MV-4-11 (cell line): ENCODE data around the gene FBXO46.

Source experiments
- DNase-seq: peaks from one replicate; lab custom pipeline; 2025; lab: John Stamatoyannopoulos, UW

The FBXO46 gene

GRCh38 chr19:45730368-45731288 is at the start of gene FBXO46:
TSS of gene FBXO46 (minus strand) at chr19:45730896. CDS start at chr19:45713495, 17,401 bp downstream.
- peak; percentile 99 for DNase-seq

DNA sequence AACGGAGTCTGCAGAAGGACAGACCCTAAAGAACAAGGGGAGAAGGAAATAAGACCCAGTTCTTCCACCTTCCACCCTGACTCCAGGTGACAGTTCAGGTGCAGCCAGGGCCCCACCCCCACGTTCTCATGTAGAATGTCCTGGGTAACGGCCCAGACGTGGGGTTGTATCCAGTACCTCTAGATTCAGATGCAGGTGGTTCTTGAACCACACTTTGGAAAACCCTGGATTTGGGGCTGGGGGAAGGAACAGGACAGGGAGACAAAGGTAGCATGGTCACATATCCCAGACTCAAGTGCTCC is 49.4 kb upstream of the FBXO46 start:
- DNase-seq = no peak

DNA sequence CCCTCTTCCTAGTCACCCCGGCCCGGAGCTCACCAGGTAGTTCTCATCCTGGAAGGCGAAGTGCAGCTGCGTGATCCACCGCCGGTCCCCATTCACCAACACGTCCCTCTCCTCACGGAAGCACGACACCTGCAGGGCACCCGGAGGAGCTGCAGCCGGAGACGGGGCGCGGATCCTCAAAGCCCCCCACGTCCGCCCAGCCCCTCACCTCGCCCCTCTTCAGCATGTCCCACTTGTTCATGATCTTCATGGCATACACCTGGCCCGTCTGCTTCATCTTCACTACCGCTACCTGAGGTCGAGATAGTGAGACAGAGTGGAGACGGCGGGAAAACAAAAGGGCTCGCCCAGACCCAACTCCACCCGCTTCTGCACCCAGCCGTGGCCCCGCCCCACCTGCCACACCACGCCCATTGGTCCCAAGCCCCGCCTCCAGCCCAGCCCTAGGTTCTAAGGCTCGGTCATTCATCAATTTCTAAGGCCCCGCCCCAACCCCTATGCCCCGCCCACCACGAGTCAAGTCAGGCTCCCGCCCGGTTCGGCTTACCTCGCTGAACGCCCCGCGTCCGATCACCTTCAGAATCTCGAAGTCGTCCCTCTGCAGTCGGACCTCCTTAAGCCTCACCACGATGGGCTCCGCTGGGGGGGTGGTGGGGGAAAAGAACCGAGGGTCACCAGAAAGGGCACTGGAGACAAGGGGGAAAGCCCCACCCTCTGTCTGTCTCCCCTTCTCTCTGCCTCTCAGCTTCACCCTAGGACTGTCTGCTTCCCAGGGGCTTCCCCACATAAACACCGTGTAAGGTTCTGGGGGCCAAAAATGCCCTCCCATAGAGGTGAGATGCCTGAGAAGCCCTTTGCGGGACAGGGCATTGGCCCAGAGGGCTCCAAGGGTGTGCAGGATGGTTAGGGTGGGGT is 48.8 kb upstream of the FBXO46 start:
- DNase-seq = peak; percentile 81

DNA sequence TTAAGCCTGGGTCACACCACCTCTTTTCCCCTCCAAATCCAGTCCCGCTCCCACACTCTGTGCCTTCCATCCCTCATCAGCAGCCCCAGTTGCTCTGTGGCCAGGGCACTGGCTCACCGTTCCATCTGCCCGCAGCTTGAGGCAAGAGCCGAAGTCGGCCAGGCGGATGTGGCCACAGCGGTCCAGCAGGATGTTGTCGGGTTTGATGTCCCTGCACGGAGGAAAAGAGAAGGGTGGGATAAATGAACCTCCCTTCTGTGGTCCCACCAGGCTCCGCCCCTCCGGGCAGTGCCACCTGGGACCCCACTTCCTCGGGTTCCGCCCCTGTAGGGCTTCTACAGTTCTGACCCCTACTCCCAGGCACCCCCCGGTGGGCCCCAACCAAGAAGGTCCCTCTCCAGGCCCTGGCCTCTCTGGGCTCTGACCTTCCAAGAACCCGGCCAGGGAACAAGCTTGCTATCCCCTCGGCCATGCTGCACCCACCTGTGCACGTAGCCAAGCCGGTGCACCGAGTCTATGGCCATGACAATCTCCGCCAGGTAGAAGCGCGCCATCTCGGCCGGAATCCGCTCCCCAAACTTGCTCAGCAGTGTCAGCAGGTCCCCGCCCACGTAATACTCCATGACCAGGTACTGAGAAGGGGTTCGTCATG is 47.4 kb upstream of the FBXO46 start:
- no peak for DNase-seq

- DNase-seq = no peak
Observed at GRCh38 chr19:45777395-45777961, 46.8 kb upstream of the FBXO46 start.

GRCh38 chr19:45774765-45775164 is 44.1 kb upstream of the FBXO46 start:
- DNase-seq = no peak

- DNase-seq = no peak
Observed at GRCh38 chr19:45773384-45773783, 42.7 kb upstream of the FBXO46 start.

DNA sequence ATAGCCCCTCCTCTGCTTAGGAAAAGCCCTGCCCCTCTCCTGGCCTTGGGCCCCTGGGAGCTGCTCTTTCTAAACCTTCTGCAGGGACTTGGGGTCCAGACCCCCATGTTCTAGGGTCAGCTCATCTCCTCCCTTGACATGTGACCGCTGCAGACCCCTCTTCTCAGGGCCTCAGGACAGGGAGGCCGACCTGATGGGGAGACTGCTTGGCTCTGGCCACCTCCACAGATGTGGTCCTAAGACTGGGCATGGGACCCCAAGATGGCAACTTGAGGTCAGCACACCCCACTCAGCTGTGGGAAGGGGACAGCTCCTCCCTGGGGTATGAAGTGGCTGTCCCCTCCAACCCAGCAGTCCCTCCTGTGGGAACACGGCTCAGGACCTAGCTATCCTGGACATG is 42.2 kb upstream of the FBXO46 start:
- no peak for DNase-seq

- DNase-seq = peak; percentile 26
Observed at GRCh38 chr19:45772130-45772840, 41.6 kb upstream of the FBXO46 start.

- DNase-seq = no peak
Observed at GRCh38 chr19:45771311-45771933, 40.7 kb upstream of the FBXO46 start.

- DNase-seq = peak; percentile 98
Observed at GRCh38 chr19:45770192-45771101, 39.8 kb upstream of the FBXO46 start.

DNA sequence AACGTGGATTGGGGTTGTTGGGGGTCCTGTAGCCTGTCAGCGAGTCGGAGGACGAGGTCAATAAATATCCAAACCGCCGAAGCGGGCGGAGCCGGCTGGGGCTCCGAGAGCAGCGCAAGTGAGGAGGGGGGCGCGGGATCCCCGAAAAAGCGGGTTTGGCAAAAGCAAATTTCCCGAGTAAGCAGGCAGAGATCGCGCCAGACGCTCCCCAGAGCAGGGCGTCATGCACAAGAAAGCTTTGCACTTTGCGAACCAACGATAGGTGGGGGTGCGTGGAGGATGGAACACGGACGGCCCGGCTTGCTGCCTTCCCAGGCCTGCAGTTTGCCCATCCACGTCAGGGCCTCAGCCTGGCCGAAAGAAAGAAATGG is 39.1 kb upstream of the FBXO46 start:
- DNase-seq = peak; percentile 58

DNA sequence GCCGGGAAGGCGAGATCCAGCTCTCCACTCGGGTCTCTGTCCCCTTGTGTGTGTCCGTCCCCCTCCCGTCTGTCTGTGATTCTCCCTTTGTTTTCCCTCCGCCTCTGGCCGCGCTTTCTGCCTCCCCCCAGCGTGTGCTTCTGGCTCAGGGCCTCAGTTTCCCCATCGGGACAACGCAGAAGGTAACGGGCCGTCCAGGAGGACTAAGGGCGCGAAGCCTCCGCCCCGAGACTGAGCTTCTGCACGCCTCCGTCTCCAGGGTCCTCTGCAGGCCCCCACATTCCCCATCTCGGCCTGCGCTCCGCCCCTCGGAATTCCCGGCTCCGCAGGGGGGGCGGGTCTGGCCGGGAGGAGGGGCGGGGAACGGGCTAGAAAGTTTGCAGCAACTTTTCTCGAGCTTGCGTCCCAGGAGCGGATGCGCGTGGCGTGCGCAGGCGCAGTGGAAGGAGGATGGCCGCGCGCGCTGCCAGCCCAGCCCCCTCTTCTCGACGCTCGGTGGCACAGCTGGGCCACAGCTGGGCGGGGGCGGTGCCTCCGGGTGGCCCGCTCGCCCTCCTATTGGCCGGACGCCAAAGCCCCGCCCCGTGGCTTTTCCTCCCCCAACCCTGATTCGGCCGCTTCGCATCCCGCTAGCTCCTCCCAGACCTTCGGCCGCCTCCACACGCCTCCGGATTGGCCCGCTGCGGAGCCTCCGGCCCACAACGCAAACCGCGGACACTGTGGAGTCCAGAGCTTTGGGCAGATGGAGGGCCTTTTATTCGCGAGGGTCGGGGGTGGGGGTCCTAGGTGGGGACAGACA is 38.5 kb upstream of the FBXO46 start, which contains the start of gene SIX5:
Gene SIX5, minus strand, starts transcription at position 269 of the 799 bp plus-strand sequence. CDS start 408 bp downstream, outside the sequence.
- peak; percentile 98 for DNase-seq

GRCh38 chr19:45768655-45768983 is 37.9 kb upstream of the FBXO46 start:
- DNase-seq = peak; percentile 27

DNA sequence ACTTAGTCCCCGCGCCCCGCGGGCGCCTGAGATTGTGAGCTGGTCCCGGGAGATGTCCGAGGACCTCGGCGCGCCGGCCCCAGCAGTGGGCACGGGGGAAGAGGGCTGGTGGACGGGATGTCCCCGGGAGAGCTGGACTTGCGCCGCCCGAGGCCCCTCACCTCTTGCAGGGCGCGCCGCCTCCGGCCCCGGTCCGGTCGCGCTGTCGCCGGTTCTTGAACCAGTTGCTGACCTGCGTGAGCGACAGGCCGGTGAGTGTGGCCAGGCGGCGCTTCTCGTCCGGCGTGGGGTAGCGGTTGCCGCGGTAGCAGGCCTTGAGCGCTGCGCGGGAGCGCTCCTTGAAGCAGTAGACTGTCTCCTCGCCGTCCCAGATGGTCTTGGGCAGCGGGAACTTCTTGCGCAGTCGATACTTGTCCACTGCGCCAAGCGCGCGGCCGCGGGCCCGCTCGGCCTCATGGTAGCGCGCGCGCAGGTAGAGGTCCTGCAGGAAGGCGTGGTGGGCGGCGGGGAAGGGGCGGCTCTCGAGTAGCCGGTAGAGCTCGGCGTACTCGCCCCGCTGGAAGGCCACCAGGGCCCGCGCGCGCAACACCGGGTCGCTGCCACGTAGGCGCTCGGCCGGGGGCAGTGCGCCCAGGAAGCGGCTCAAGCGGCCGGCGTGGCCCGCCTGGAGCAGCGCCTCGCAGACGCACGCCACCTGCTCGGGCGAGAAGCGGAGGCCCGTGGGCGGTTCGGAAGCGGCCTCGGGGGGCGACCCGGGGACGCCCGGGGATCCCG is 37.4 kb upstream of the FBXO46 start:
- peak; percentile 32 for DNase-seq

DNA sequence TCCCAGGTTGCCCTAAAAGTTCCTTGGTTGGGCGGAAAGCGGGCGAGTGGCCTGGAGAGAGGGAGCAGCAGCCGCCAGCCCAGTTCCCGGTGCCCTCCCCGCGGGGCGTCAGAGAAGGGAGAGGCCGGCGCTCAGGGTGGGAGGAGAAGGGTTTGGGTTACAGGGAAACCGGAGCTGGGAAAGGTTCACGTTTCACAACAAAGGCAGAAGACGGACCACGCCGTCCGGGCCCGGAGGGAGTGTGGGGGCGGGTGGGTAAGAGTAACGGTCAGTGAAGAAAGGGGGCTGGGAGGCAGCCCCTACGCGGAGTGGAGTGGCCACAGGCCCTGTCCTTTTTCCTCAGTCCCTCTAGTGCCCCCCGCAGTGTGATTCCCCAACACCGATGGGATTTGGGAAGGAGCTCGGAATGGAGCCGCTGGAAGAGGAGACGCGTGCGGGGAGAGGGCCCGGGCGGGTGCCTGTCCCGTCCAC is 36.7 kb upstream of the FBXO46 start:
- no peak for DNase-seq

- DNase-seq = no peak
Observed at GRCh38 chr19:45766869-45767346, 36.2 kb upstream of the FBXO46 start.

- no peak for DNase-seq
Observed at GRCh38 chr19:45766296-45766868, 35.7 kb upstream of the FBXO46 start.
